ENCODE data around the gene CHCHD3.
"Not testable (repeated sequence)": the region's sequence is repeated elsewhere in the genome, so short reads cannot be mapped to it uniquely, and the experiment has no call there.

The CHCHD3 gene

DNA sequence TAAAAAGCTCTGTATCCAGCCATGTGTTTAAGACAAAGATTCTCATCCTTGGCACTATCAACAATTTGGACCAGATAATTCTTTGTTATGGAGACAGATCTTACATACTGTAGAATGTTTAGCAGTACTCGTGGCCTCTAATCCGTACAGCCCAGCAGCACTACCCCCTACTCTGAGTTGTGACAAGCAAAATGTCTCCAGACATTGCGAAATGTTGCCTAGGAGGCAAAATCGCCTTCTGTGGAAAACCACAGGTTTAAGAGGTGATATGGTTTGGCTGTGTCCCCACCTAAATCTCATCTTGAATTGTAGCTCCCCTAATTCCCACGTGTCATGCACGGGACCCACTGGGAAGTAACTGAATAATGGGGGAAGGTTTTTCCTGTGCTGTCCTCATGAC, 186.7 kb downstream of the CHCHD3 start:
- DNase-seq: no peak

- DNase-seq: no peak
These were observed 188.3 kb downstream of the CHCHD3 start for GRCh38 chr7:132893560-132893959.

- DNase-seq: not testable (repeated sequence)
These were observed 189.1 kb downstream of the CHCHD3 start for GRCh38 chr7:132892744-132893143.

DNA sequence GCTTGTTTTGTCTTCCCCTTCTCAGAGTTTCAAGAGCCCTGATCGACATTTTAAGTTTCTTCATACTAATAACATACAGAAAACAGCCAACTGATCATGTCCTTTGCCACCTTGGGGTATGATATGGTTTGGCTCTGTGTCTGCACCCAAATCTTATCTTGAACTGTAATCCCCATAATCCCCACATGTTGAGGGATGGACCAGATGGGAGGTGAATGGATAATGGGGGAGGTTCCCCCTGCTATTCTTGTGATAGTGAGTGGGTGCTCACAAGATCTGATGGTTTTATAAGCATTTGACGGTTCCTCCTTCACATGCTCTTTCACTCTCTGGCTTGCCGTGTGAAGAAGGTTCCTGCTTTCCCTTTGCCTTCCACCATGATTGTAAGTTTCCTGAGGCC, 190.3 kb downstream of the CHCHD3 start:
- DNase-seq: no peak

DNA sequence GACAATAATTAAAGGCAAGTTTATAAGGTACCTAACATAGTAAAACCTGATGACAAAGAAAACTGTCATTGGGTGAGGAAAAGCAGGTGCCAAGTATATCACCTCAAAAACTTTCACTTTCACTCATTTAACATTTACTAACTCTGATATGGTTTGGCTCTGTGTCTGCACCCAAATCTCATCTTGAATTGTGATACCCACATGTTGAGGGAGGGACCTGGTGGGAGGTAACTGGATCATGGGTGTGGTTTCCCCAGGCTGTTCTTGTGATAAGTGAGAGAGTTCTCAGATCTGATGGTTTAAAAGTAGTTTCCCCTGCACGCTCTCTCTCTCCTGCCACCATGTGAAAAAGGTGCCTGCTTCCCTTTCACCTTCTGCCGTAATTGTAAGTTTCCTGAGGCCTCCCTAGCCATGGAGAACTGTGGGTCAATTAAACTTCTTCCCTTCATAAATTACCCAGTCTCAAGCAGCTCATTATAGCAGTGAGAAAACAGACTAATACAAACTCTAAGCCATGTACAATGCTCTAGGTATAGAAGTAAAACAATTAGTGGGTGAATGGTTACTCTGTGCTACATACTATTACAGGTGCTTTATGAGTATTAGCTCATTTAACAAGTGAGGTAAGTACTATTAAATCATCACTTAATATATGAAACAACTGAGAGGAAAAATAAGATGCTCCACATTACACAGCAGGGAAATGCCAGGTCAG, 199.0 kb downstream of the CHCHD3 start:
- no peak for DNase-seq

DNA sequence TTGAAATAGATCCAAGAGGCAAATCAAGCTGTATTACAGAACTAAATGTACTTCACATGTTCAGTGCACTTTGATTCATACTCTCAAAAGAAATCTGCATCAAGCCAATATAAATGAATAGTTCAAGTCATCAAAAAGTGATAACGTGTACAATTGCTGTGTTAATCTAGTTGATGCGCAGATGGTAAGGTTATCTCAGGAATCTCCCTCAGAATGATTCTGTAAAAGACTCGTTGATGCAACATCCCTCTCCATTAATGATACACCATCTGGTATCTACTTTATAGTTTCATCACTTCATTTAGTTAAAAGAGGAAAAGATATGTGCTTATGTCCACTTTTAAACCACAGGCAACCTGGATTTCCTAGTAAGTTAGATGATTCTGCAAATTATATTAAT, 200.6 kb downstream of the CHCHD3 start:
- no peak for DNase-seq

- DNase-seq: no peak
These were observed 202.3 kb downstream of the CHCHD3 start for GRCh38 chr7:132879579-132879978.

DNA sequence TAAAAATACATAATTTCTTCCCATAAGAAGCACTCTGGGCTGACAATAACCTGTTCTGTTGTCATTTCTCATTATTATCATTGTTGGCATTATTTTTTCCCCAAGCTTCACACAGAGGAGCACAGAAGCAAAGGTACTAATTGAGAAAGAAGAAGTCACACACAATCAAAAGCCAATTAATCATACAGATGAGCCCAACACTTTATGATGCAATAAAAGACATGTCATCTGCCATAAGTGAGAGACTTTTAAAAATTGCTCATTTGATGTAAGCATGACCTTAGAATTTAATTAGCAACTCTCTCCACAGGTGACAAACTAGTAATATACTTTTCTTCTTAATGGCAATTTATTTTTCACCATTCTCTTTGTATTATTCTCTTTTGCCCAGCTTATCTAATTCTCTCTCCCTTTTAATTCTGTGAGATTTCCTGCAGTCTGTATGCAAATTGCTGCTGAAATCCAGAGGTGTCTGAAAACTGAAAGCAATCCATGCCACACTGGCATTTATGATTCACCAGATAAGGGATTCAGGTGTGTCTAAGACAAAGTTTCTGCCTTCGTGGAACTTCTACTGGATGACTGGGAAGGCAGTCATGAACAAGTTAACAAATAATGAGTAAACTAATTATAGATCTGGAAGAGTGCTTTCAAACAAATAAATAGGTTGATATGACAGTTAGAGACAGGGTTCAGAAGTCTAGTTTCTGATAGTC, 203.5 kb downstream of the CHCHD3 start:
- no peak for DNase-seq

- DNase-seq: no peak
These were observed 204.3 kb downstream of the CHCHD3 start for GRCh38 chr7:132877573-132877972.

DNA sequence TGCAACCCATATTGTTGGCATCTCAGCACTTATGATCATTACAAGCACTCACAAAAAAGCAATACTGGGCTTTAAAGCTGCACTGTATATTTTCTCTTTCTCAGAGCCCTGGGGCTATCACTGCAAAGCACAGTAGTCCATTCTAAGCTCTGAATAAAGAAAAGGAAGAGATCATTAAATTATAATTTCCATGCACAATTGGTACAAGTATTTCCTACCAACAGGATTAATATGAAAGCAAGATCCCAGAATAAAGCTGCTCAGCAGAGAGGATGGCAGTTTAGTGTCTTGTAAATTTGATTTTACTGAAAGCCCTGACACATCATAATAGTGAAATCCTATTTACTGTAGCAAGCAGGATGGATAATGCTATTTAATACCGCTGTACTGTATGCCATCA, 205.3 kb downstream of the CHCHD3 start:
- no peak for DNase-seq

- DNase-seq: no peak
These were observed 209.9 kb downstream of the CHCHD3 start for GRCh38 chr7:132872034-132872433.

DNA sequence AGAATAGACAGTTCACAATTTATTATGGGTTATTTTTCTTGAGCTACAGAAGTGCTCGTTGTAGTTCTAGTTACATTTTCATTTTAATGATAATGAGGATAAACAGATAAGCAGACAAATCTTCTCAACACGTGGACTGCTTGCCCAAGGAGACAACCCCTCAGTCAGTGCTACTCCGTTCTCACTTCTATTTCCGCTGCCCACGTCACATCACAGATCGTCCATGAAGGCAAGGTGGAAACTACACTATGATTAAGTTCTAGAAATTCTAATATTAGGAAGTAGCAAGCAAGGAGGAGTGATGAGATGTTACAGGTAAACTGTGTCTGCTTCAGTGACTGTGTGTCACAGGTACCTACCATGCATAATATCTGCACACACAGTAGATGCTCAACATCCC, 210.5 kb downstream of the CHCHD3 start:
- no peak for DNase-seq

DNA sequence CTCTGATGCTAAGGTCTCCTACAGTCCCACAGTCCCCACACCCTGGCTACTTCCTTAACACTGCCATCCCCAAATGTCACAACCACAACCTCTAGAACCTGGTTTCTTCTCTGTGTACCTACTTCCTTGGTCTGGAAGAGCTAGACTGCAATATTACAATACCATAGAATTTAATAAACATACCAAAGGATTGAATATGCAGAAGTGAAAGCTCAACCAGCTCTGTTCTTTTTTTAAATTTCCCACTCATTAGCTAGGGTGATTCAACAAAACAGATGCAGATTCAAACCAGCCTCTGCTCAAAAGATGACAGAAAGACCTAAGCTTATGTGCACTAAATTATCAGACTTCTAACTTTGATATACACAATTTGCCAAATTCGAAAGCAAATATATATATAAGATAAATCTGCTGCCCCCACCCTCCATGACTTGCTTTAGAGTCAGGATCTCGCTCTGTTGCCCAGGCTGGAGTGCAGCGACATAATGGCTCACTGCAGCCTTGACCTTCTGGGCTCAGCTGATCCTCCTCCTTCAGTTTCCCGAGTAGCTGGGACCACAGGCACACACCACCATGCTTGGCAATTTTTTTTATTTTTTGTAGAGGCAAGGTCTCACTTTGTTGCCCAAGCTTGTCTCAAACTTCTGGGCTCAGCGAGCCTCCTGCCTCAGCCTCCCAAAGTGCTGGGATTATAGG, 212.6 kb downstream of the CHCHD3 start:
- DNase-seq: no peak

DNA sequence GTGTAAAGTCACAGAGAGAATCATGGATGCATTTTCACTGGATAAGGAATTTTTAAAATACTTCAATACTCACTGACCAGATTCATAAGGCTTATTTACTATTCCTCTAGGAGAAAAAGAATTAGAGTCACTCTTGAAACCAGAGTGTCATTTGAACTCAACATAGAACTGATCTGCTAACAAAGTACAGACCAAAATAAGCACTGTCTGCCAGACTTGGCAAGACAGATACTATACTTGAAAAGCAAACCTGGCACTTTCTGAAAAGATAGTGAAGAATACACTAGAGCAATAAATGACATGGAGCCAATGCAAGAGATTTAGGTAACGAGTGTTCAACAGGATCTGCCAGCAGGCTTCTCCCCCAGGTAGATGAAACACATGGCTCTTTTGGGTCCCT, 215.3 kb downstream of the CHCHD3 start:
- DNase-seq: no peak

DNA sequence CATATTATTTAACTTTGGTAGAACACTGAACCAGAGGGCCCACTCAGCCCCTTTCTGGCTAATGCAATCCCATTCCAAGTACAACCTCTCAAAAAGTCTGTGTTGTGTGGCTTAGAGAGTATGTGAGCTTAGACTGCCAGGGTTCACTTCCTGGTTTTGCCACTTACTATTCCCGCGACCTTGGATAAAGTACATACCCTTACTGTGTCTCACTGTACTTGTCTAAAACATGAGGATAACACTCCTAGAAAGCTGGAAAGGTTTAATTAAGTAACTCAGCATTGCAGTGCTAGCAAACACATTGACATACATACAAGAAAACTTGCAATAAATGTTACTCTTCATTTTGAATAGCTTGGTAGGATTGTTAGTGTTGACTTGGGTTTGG, 215.8 kb downstream of the CHCHD3 start:
- no peak for DNase-seq

- no peak for DNase-seq
These were observed 216.3 kb downstream of the CHCHD3 start for GRCh38 chr7:132865366-132866143.

DNA sequence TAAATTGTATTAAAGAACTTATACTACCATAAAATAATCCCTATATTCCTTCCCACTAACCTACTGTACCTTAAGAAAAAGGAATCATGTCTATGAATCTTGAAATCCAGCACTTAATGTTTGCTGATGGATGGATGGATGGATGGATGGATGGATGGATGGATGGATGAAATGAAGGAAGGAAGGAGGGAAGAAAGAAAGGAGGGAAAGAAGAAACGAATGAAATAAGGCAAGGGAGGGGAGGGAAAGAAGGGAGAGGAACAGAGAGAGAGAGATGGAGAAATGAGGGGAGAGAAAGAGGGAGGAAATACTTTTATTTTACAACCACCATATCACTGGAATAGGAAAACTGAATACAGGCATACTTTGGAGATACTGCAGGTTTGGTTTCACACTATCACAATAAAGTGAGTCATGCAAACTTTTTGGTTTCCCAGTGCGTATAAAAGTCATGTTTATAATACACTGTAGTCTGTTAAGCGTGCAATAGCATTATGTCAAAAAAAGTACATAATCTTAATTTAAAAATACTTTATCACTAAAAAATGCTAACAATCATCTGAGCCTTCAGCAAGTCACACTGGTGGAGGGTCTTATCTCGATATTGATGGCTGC, 219.8 kb downstream of the CHCHD3 start:
- no peak for DNase-seq

- no peak for DNase-seq
These were observed 220.5 kb downstream of the CHCHD3 start for GRCh38 chr7:132861424-132861823.

GRCh38 chr7:132859199-132859598, 222.7 kb downstream of the CHCHD3 start:
- DNase-seq: no peak

GRCh38 chr7:132858760-132859159, 223.1 kb downstream of the CHCHD3 start:
- DNase-seq: no peak

DNA sequence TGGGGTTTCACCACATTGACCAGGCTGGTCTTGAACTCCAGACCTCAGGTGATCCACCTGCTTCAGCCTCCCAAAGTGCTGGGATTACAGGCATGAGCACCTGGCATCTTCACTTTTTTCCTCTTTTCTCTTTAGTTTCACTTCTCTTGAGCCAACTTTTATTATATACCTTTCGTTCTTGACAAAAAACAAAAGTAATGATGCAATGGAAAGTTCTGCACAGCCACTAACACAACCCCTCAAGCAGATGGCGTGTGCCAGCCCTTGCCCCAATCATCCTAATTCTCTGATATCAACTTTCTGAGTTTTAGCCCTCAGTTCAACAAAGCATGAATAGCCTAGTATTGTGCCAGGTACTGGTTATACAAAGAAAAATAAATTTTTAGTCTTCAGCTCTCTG, 223.6 kb downstream of the CHCHD3 start:
- no peak for DNase-seq

DNA sequence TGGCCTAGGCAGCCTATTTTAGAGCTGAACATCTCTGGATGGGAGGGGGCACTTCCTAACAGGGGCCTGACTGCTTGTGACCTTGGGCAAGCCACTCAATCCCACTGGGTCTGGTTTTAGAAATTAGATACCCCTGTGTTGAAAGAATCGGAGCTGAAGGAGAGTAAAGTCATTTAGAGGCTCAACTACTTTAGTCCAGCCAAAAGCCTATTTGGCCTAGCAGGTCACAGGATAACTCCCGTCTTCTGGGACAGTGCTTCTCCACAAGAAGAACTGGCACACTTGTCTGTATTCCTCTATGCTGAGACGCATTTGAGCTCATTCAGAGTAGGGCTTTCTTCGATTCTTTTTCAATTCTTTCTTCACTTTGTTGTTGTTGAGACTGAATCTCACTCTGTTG, 224.2 kb downstream of the CHCHD3 start:
- no peak for DNase-seq

GRCh38 chr7:132857031-132857430, 224.9 kb downstream of the CHCHD3 start:
- DNase-seq: no peak
